H7 (cell line): Measurements from ENCODE around the gene ADAMTS8. TPM values are rescaled to one million over a fixed set of nuclear protein-coding genes. Genes with fewer than 3 reads are reported as not detected.
A peak's percentile ranks its signal among the peaks of the same experiment; 100 is the strongest.

ENCODE experiments used
- DNase-seq: peaks from one replicate; pipeline ENCODE4 v3.0.0; 2012
- H3K27me3 ChIP-seq: 2 replicates; pipeline ENCODE4 v1.6.0; 2011; ENCODE audit warnings: mild to moderate bottlenecking, low read length; ENCODE audit not compliant: control insufficient read depth, insufficient read depth
- H3K36me3 ChIP-seq: replicated peaks from 2 replicates; pipeline ENCODE4 v1.5.1; 2011; ENCODE audit warnings: low read length; ENCODE audit not compliant: control insufficient read depth, insufficient read depth
- H3K4me3 ChIP-seq: 2 replicates; pipeline ENCODE4 v1.5.1; 2011; ENCODE audit warnings: low read depth, mild to moderate bottlenecking, control low read depth, low read length, moderate library complexity; ENCODE audit not compliant: insufficient read depth
- total RNA-seq: library from RNA; depleted of rRNA; stranded (reverse); fragments of >200 nt; shearing (Covaris generic); gene quantifications from 2 replicates; pipeline ENCODE4 v1.2.3, GENCODE V29; 2014

Gene ADAMTS8
- total RNA-seq, 1 experiment from 2014 or later = 1.6 TPM

DNA sequence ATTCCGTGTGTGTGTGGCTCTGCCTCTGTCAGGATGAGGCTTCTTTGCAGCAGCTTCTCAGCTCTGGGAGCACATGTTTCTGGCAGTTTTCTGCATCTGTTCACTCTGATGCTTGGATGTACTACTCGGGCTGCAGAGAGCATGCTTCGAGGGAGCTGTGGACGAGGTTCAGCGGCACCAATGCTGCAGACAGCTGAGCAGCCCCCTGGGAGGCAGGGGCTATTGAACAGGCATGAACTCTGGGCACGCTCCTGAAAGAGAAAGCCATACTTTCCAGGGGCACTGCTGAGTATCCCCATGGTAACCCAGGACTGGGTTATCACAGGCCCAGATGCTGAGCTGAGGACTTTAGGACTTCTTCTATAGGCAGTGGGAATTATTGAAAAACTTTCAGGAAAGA is 33.8 kb downstream of the ADAMTS8 start:
- no peaks in the 10 kb centered on the region for H3K36me3 ChIP-seq
- H3K4me3 ChIP-seq = no peak overlapping the region
- no peak for DNase-seq
- no peaks in the 10 kb centered on the region; the same call in none of the 2 replicates for H3K27me3 ChIP-seq

DNA sequence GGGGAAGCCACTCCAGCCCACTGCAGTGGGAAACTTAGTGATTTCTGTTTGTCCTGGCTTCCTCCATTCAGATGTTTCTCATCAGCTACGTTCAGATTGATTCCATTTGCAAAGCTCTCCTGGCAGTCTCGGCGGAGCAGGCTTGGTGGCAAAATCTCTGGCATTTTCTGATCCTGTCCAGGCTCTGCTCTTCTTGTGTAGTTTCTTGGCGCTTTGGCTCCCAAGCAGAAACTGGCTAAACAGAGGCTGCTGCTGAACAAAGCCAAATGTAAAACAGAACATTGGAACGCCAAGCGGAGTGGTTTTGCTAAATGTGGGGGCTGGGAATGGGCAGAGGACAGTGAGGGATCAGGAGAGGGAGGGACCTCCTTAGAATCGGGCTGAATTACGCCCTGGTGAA is 36.7 kb downstream of the ADAMTS8 start:
- Histone ChIP-seq H3K36me3 (no peaks in the 10 kb centered on the region), H3K27me3 (no peaks in the 10 kb centered on the region; the same call in none of the 2 replicates)
- DNase-seq = no peak

DNA sequence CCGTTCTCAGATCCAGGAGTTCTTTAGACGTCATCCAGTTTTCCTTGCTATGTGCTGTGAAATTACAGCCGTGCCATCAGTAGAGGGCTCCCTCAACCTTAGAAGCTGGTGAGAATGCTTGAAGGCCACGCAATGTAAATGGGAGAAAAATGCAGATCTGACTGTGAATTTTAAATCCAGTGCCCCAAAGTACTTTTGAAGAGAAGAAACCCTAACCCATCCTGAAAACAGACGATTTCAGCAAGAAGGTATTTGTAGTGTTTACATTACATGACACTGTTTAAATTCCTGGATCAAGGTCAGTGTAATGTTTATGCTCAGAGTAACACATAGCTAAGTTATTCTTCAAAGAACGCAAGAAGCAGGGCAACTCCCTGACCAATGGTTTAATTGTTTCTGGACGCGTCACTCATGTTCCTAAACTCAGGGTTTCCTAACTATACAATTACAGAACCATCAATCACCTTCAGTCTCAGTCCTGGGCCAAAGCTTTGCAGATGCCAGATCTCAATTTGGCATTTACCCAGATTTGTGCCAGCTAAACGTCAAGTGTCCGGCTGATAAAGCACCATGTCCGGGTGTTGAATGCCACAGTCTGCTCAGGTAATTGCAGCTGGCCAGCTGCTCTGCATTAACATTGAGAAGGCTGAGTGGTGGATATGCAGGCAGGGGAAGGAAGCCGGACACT is 38.2 kb downstream of the ADAMTS8 start:
- DNase-seq = no peak
- Histone ChIP-seq H3K36me3 (no peaks in the 10 kb centered on the region), H3K4me3 (no peak overlapping the region), H3K27me3 (no peaks in the 10 kb centered on the region; the same call in none of the 2 replicates)

More for the DNA sequence above, 36.7 kb downstream of the ADAMTS8 start:
- no peak overlapping the region for H3K4me3 ChIP-seq

DNA sequence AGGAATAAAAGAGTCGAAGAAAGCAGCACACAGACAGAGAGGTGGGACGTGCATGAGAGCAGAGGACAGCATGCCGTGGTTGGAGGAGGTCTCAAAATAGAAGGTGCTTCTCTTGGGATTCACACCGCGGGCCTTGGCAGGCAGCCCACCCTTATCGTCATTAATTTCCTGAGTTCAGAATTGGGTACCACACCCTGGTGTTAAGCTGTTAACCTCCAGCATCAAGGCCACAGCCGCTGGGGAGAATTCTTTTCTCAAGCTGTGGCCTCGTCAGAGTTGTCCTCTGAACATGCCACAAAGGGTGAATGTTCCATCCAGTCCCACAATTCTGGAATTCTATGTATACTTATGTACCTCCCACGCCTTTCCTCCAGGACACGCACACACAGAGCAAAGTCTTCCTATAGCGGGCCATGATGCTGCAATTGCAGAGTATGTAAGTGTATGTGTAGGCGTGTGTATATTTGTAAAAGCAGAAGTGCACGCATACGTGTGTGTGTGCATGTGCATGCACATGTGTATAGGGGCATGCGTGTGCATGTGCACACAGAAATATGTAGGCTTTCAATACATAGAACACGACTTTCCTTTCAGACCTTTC is 39.0 kb downstream of the ADAMTS8 start:
- no peak for DNase-seq
- no peaks in the 10 kb centered on the region; the same call in none of the 2 replicates for H3K27me3 ChIP-seq
- no peaks in the 10 kb centered on the region for H3K36me3 ChIP-seq
- H3K4me3 ChIP-seq = no peak overlapping the region

DNA sequence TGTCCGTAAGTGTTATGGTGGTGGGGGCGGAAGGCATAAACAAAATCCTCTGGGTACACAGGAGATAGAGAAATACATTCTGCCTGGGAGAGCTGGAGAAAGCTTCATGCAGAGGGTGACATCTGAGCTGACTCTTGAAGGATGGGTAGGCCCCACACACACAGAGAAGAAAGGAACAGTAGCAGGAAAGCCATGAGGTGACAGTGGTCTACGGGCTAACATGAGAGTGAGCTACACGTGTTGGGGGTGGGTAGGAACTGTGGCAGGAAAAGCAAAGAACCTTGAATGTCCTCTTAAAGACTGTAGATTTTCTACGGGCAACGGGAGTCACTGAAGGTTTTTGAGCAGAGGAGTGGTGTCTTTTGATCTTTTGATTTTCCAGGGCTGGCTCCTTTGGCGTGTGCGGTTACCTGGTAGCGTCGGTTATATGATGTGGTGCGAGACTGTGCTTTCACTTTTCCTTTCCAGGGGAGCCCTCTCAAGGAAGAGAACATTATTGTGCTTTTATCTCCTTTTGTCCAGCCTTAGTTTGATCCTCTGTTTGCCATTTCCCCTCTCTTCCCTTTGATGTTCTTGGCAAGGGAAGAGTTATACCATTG is 39.7 kb downstream of the ADAMTS8 start:
- Histone ChIP-seq H3K27me3 (no peaks in the 10 kb centered on the region; the same call in none of the 2 replicates), H3K4me3 (no peak overlapping the region), H3K36me3 (no peaks in the 10 kb centered on the region)
- no peak for DNase-seq

DNA sequence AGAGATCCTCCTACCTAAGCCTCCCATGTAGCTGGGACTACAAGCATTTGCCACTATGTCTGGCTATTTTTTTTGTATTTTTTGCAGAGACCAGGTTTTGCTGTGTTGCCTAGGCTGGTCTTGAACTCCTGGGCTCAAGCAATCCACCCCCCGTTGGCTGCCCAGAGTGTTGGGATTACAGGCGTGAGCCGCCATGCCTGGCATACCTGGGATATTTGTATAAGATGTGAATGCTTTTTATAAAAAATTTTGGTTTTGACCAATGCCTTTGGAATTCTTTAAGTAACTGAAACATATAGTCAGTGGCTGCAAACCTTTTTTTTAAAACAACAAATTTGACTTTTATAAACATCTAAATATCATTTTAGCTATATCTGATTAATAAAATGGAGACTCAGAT is 42.4 kb downstream of the ADAMTS8 start:
- H3K4me3 ChIP-seq = no peak overlapping the region
- H3K27me3 ChIP-seq = no peaks in the 10 kb centered on the region
- DNase-seq = no peak
- no peaks in the 10 kb centered on the region for H3K36me3 ChIP-seq

DNA sequence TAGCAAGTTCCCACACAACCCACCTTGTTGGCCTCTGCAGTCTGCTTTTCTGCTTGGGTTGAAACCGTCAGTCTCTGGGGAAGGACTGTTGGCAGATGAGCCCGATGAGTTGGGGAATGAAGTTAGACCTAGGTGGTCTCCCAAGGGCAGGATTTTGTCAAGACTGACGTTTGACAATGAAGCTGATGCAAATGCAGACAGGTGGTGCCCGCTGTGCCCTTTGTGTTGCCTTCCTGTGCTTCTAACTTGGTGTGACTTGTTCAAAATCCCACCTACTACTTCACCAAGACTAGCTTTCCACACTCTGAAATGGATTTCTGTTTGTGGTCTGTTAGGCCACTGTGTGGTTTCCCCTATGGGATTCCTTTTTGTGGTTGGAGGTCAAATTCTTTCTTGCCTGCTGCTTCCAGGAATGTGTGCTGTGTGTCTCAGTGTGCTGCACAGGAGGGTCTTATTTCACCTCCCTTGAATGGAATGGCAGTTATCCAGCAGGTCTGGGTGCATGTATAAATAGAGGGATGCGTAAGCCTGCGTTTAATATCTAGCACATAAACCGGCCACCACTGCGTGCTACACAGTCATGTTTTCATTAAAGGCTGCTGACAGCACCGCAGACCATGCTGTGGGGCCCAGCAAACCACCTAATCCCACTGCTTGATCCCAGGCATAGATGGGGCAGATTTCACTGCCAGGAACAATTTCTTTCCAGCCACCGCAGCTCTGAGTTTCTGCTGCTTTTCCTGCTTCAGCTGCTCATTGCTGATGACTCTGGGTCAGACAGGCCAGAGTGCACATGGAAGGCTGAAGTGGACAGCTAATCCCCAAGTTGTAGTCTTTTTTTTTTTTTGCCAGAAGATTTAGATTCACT is 44.8 kb downstream of the ADAMTS8 start:
- H3K36me3 ChIP-seq = no peaks in the 10 kb centered on the region
- DNase-seq = peak; percentile 56
- no peaks in the 10 kb centered on the region for H3K27me3 ChIP-seq
- no peak overlapping the region for H3K4me3 ChIP-seq

DNA sequence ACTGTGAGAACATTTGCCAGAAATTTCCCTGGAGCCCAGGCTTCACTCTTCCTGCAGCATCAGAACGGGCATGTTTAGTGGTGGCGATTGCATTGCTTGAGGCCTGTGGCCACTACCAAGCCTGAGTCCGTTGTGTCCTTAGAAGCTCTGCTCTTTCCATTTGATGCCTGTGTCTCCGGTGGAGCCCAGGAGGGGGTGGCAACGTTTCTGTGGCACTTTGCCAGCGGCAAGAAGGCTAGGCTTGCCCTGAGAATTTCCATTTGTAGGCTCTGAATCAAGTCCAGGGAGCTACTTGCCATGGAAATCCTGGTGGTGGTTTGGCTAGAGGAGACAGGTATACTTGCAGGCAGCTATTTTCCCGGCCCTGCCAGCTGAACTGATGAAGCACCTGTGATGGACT is 47.1 kb downstream of the ADAMTS8 start:
- Histone ChIP-seq H3K4me3 (no peak overlapping the region), H3K36me3 (no peaks in the 10 kb centered on the region), H3K27me3 (no peaks in the 10 kb centered on the region)
- DNase-seq = no peak

DNA sequence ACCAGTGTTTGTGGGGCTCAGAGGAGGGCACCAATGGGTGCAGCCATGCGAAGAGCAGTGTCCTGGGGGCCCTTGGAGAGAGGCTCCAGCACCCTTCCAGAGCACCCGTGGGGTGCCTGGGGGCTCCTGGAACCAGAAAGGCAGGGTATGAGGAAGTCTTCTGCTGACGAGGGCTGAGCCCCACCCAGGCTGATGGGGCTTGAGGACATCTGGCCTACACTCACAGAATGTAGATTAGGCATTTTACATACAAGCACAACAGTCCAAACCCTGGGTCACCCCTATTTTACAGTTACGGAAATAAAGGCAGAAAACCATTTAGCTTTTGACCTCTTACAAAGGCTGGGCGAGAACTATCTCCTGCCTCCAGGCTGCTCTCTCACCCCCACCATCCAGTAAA is 47.6 kb downstream of the ADAMTS8 start:
- H3K27me3 ChIP-seq = no peaks in the 10 kb centered on the region
- DNase-seq = no peak
- no peaks in the 10 kb centered on the region for H3K36me3 ChIP-seq
- H3K4me3 ChIP-seq = no peak overlapping the region

DNA sequence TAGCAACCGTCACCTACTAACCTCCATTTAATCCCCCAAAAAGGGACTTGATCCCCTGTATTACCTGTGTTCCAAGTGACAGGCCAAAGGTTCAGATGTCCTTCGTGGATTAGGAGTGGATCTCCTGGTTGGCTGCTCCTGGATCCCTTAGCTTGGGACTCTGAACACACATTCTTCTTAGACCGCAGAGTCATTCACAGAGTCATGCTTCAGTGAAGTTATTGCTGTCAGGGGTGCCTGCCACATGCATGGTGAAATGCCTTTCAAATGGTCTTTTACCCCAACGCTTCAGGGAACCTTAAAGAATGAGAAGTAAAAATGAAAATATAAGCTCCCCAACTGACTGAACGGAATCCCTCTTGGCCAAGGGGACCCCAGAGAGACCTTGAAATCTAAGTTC is 49.1 kb downstream of the ADAMTS8 start:
- no peaks in the 10 kb centered on the region for H3K27me3 ChIP-seq

DNA sequence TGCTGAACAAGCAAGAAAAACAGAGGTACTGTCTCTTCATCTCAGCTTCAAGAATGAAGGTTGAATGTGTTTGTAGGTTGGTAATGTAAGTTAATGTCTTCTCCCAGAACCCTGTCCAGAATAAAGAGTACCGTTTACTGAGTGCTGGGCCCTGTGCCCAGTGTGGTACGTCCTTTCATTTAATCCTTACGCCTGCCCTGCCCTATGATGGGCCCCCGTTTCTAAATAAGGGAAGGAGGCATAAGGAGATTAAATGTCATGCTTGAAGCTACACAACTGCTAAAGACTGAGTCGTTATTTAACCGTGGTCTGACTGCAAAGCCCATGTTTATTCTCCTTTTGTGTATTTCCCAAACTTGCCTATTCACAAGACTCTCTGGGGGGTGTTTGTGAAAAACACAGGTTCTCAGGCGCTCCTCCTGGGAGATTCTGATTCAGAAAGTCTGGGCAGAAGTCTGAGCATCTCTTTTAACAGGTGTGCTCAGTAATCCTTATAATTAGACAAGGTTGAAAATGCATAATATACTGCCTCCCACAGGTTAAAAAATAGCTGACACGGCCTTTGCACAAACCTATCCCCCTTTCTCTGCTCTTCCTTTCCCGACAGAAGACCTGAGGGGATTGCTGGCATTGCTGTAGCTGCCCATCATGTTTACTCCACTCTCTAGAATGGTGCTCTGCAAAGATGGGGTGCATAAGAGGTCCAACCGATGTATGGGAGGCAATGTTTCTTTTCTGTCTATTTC is 57.4 kb downstream of the ADAMTS8 start:
- Histone ChIP-seq H3K4me3 (no peak overlapping the region), H3K36me3 (no peaks in the 10 kb centered on the region), H3K27me3 (no peaks in the 10 kb centered on the region)
- peak; percentile 38 for DNase-seq

More for the DNA sequence above, 49.1 kb downstream of the ADAMTS8 start:
- no peaks in the 10 kb centered on the region for H3K36me3 ChIP-seq
- no peak for DNase-seq
- H3K4me3 ChIP-seq = no peak overlapping the region

DNA sequence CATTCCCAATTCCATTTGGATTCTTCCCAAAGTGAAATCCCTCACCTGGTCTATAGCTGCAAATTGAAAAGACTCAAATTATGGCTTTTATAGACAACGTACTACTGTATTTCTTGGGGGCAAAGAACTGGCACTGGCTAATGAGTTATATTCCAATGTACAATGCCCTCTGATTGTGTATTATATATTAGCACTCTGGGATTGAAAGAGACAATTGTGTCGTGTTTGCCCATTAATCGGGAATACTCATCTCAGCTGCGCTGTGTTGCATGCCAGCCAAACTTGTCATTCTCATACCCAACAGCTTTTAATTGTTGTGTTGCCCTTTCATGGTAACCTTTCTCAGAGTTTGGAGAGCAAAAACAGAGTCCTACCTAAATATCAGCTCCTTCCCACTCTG is 58.7 kb downstream of the ADAMTS8 start:
- no peak overlapping the region for H3K4me3 ChIP-seq

DNA sequence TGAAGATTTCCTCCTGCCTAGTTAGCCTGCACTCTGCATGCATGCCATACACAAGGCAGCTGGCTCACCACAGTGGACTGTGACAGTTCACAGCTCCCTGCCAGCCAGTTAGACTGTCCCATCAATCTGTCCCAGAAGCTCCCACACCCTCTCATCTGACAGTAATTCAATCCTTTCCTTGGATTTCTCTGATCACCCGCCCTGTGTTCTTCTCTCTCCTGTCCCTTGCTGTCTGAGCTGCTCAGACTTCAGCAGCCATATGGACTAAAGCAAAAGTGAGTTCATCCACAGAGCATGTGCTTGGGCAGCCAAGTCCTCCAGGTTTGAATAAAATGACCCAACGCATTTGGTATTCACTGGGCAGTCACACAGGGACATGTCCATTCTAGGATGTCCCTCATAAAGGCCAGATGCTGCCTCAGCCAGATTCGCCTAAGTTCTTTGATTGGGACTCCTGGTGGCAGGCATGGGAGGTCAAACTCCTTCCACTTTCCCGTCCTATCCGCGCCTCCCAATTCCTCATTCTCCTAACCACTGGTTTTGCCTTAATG is 59.2 kb downstream of the ADAMTS8 start:
- no peak for DNase-seq
- Histone ChIP-seq H3K27me3 (no peaks in the 10 kb centered on the region; the same call in 1 of the 2 replicates), H3K4me3 (no peak overlapping the region), H3K36me3 (no peaks in the 10 kb centered on the region)

More for the DNA sequence above, 58.7 kb downstream of the ADAMTS8 start:
- Histone ChIP-seq H3K36me3 (no peaks in the 10 kb centered on the region), H3K27me3 (no peaks in the 10 kb centered on the region)
- no peak for DNase-seq

DNA sequence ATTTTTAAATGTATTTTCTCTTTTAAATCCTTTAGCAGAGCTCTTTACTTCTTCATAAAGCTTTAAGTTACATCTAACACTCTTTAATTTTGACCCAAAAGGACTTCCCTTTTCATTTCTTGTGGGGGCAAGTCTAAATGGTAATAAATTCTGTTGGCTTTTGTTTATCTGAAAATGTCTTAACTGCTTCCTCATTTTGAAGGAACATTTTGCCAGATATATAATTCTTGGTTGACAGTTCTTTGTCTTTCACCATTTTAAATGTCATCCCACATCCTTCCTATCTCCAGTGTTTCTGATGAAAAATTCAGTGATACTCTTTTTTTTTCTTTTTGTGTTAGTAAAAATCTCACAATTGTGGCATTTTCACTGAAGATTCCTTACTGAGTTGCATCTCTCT is 69.0 kb downstream of the ADAMTS8 start:
- DNase-seq = no peak
- Histone ChIP-seq H3K27me3 (no peaks in the 10 kb centered on the region; the same call in 1 of the 2 replicates), H3K4me3 (no peak overlapping the region)

More for the DNA sequence above, 69.0 kb downstream of the ADAMTS8 start:
- no peaks in the 10 kb centered on the region for H3K36me3 ChIP-seq
